GM21515 (cell line): Measurements from ENCODE around the gene FGF21.
"Not testable (repeated sequence)": the region's sequence is repeated elsewhere in the genome, so short reads cannot be mapped to it uniquely, and the experiment has no call there.

Experiments used
- ATAC-seq: cut with Tn5 transposase; IDR thresholded peaks from one replicate; pipeline ENCODE4 v1.9.1; 2021; ENCODE audit not compliant: unreplicated experiment

FGF21 gene, protein sequence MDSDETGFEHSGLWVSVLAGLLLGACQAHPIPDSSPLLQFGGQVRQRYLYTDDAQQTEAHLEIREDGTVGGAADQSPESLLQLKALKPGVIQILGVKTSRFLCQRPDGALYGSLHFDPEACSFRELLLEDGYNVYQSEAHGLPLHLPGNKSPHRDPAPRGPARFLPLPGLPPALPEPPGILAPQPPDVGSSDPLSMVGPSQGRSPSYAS

DNA sequence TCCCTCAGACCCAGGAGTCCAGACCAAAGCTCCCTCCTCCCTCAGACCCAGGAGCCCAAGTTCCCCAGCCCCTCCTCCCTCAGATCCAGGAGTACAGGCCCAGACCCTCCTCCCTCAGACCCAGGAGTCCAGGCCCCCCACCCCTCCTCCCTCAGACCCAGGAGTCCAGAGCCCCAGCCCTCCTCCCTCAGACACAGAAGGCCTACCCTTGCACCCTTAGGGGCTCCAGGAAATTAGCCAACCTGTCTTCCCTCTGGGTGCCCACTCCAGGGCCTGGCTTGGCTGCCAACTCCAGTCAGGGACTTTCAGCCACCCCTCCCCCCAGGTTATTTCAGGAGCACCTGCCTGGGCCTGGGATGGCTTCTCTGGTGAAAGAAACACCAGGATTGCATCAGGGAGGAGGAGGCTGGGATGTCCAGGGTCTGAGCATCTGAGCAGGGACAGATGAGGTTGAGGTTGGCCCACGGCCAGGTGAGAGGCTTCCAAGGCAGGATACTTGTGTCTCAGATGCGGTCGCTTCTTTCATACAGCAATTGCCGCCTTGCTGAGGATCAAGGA, at the start of gene FGF21:
Gene FGF21, plus strand, starts transcription at position 441 of the 558 bp plus-strand sequence. CDS start 713 bp downstream, outside the sequence.
- no peak for ATAC-seq

DNA sequence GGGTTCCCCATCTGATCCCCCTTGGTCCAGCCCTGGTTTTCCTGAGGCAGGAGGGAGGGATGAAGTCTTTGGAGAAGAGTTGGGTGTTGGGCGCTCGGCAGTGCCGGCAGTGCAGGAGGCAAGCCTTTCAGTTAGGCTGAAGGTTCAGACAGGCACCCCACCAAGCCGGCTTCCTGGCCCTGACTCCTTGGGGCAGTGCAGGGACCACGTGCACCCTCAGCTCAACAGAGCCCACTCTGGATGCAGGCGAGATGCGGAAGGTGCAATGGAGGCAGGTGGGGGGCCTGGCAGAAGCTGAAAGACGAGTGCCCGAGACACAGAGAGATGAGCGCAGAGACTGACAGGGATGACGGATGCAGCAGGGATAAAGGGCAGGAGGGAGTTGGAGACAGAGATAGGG, 46.9 kb upstream of the FGF21 start:
- no peak for ATAC-seq

DNA sequence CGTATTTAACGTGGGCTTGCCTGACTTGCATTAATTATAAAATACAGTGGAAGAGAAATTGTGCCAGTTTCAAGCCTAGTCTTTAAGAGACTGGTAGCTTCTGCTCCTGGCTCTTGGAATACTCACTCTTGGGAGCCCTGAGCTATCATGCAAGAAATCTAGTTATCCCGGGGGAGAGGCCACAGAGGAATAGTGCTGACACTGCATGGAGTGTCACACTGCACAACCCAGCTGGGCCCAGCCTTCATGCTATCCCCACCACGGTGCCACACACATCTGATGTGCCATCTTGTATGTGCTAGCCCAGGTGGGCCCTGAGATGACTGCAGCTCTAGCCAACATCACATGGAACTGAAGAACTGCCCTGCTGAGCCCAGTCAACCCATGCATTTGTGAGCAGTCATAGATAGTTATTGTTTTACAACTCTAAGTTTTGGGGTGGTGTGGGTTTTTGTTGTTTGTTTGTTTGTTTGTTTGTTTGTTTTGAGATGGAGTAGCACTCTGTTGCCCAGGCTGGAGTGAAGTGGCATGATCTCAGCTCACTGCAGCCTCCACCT, 44.1 kb upstream of the FGF21 start:
- no peak for ATAC-seq

- no peak for ATAC-seq
Measured at GRCh38 chr19:48713041-48713863, 42.1 kb upstream of the FGF21 start.

- peak; percentile 84 for ATAC-seq
Measured at GRCh38 chr19:48713864-48714755, 41.2 kb upstream of the FGF21 start.

DNA sequence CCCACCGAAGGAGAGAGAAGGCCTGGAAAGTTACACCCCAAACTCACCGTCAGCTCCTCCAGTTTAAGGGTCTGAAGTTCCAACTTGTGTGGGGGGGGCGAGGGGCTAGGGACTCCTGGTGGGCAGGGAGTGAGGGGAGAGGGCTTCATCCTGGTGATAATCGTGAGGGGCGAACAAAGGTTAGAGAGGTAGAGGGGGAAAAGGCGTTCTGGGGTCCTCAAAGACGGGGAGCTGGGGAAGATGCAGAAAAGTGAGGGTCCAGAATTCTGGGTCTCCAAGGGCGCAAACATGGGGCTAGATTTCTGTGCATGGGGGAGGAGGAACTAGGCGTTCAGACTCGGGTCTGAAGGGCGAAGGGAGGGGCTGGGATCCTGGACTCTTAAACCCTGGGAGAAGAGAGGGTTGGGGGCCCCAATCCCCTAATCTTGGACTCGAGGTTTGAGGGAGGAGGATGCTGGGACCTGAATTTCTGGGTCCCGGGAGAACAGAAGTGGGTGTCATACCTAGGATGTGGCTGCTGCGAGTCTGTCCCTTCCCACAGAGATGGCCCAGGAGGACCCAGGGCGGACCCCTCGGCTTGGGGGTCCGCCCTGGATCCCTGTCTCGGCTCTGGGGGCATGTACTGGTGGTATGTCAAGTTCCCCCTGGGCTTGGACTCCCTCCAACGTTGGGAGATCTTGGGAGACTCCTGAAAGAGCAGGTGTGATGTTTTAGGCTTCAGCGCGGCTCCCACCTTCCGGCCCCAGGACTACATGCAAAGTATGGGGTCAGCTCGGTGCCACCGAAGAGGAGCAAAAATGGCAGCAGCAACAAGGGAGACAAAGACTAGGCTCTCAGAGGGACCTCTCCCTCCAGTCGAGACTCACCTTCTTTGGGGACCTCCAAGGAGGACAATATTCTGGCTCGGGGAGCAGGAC, 40.3 kb upstream of the FGF21 start:
- no peak for ATAC-seq

GRCh38 chr19:48715681-48716171, 39.6 kb upstream of the FGF21 start:
- ATAC-seq: no peak

DNA sequence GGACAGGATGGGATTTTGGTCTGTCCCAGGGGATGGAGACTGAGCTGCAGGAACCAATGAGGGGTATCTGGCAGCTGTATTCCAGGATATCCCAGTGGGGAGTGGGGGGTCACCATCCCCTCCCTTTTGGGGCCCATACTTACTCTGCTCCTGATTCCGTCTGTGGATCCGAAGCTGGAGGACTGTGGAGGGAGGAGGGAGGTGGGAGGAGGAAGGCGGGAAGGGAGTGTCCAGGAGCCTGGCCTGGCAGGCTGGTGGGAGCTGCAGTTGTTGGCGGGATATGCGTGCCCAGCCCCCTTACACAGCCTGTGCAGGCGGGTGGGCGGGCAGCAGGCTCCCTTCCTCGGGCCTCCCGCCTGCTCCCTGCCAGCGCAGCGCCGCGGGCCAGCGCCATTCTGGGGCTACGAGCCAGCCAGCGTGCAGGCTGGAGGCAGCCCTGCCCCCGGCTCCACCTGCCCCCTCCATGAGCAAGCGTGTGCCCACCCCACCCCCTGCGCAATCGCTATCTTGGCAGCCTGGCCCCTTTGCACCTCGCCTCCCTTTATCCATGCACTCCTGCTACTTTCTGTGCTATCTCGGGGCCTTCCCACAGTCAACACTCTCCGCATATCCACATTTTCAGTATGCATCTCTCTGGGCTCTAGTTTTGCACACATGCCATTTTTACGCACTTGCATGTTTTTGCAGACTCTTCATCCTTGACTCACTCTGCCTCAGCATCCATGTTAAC, 38.6 kb upstream of the FGF21 start:
- no peak for ATAC-seq

- ATAC-seq: not testable (repeated sequence)
Measured at GRCh38 chr19:48718106-48718505, 37.2 kb upstream of the FGF21 start.

GRCh38 chr19:48718711-48719231, 36.6 kb upstream of the FGF21 start:
- ATAC-seq: no peak

GRCh38 chr19:48719263-48720171, 35.8 kb upstream of the FGF21 start, which contains the start of gene MAMSTR:
TSS of gene MAMSTR (minus strand) at chr19:48719725. CDS start at chr19:48719031, 694 bp downstream.
- no peak for ATAC-seq

DNA sequence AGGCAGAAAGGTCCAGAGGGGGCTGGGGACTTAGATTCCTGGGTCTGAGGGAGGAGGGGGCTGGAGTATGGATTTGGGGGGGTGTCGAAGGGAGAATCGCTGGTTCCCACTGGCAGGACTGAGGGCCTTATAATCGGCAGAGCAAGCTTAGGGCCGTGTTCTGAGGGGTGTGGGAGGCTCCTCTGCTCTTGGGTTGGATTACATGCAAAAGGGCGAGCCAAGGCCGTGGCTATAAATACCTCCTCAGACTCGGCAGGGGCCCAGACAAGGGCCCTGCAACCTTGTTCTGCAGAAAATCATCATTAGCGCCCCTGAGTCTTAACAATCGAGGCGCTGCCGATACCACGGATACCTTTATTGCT, 35.1 kb upstream of the FGF21 start:
- ATAC-seq: no peak

DNA sequence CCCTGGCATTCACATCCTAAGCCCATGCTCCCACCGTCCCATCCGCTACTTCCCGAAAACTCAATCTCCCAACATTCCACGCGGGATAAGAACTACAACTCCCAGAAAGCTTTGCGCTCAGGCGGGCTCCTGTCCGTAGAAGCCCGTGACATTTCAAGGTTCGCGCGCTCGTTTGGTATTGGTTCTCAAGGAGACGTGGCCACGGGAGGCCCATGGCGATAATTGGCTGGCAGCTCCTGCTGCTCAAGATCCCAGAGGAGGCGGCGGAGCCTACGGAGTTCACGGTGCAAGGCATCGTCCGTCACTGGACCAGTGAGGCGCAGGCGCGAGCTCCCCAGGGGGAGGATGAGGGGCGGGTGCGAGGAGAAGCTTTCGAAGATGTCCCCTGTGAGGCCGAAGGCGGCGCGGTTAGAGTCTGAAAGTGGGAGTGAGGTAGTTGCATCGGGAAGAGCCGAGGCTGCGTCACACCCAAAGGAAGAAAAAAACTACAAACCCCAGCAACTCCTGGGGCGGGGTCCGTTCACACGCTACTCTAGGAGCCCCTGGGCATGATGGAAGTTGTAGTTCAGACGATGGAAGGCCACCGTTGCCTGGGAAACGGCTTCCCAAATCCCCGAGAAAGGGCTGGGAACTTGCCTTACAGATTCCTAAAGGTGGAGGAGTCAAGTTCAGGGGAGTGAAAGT, 34.6 kb upstream of the FGF21 start:
- peak; percentile 74 for ATAC-seq

GRCh38 chr19:48722196-48722708, 33.1 kb upstream of the FGF21 start:
- no peak for ATAC-seq

DNA sequence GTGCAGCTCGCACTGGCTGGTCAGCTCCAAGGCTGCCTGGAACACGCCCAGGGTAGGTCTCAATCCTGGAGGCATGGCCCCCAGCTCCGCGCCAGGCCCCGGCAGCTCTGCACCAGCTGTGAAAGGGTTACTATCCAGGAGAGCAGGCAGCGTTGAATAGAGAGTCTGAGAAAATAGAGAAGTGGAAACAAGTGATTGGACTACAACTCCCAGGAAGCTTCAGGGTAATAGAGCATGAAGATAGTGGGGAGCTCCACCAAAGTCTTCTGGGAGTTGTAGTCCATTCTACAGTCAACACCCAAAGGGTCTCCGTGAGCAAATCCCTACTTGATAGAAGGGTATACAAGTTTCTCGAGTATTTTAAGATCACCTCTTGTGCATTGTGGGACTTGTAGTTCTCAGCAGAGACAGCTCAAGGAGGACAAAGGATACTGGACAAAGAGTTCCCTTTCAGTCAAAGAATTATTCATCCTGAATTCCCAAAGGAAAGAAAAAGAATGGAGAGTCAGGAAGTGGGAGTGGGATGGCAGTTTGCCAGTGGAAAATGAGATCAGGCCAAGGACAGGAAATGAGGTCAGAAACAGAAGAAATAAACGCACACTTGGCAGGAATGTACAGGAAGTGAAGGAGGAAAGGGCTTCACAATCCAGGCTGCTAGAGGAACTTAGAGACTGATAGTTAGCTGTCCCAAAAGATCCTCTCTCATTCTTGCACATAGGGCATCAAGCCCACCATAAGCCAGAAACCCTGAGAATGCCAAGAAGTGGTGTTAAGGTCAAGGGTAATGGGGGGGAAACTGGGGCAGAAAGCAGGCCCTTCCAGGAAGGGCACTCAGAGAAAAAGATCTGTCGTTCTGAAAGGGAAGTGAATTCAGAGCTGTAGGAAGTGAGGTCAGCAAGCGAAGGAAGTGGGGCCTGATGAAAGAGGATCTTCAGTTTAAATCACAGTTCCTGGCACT, 30.2 kb upstream of the FGF21 start:
- no peak for ATAC-seq

GRCh38 chr19:48726556-48726955, 28.8 kb upstream of the FGF21 start:
- no peak for ATAC-seq
